Activated CD4-positive, alpha-beta T cell treated with anti-CD3 and anti-CD28 coated beads, Interleukin-2, amount 50 U/mL, for 1 hour (primary cell): ENCODE measurements around the gene KCNK3.
"Not testable (repeated sequence)": the region's sequence is repeated elsewhere in the genome, so short reads cannot be mapped to it uniquely, and the experiment has no call there.

Experiments used
- DNase-seq: peaks from one replicate; pipeline ENCODE4 v3.0.0-alpha.2; 2020

Gene KCNK3

GRCh38 chr2:26735097-26735496 lies 42.6 kb downstream of the KCNK3 start:
- no peak for DNase-seq

- no peak for DNase-seq
Measured at GRCh38 chr2:26735883-26736588, 43.5 kb downstream of the KCNK3 start.

GRCh38 chr2:26737221-26737620 lies 44.7 kb downstream of the KCNK3 start:
- no peak for DNase-seq

- no peak for DNase-seq
Measured at GRCh38 chr2:26738481-26738880, 46.0 kb downstream of the KCNK3 start.

- no peak for DNase-seq
Measured at GRCh38 chr2:26739514-26739913, 47.0 kb downstream of the KCNK3 start.

- no peak for DNase-seq
Measured at GRCh38 chr2:26740346-26740745, 47.8 kb downstream of the KCNK3 start.

- no peak for DNase-seq
Measured at GRCh38 chr2:26740890-26741302, 48.4 kb downstream of the KCNK3 start.

GRCh38 chr2:26742048-26742770 lies 49.7 kb downstream of the KCNK3 start:
- DNase-seq: no peak

GRCh38 chr2:26743852-26744251 lies 51.3 kb downstream of the KCNK3 start:
- no peak for DNase-seq

- no peak for DNase-seq
Measured at GRCh38 chr2:26744953-26745352, 52.4 kb downstream of the KCNK3 start.

GRCh38 chr2:26745609-26746327 lies 53.2 kb downstream of the KCNK3 start:
- peak; percentile 80 for DNase-seq

GRCh38 chr2:26746934-26747333 lies 54.4 kb downstream of the KCNK3 start:
- no peak for DNase-seq

- DNase-seq: not testable (repeated sequence)
Measured at GRCh38 chr2:26749787-26750420, 57.4 kb downstream of the KCNK3 start.

GRCh38 chr2:26750467-26750866 lies 57.9 kb downstream of the KCNK3 start:
- DNase-seq: not testable (repeated sequence)

GRCh38 chr2:26752656-26753055 lies 60.1 kb downstream of the KCNK3 start:
- no peak for DNase-seq

GRCh38 chr2:26754539-26754938 lies 62.0 kb downstream of the KCNK3 start:
- DNase-seq: no peak

- DNase-seq: no peak
Measured at GRCh38 chr2:26754972-26755670, 62.6 kb downstream of the KCNK3 start.

- no peak for DNase-seq
Measured at GRCh38 chr2:26756337-26756736, 63.8 kb downstream of the KCNK3 start.

- no peak for DNase-seq
Measured at GRCh38 chr2:26757873-26758789, 65.6 kb downstream of the KCNK3 start.

- no peak for DNase-seq
Measured at GRCh38 chr2:26758790-26759321, 66.3 kb downstream of the KCNK3 start.

- no peak for DNase-seq
Measured at GRCh38 chr2:26759845-26760244, 67.3 kb downstream of the KCNK3 start.
